ENCODE data around the gene CCDC18. TPM values are rescaled to one million over a fixed set of nuclear protein-coding genes. Genes with fewer than 3 reads are reported as not detected.
A peak's percentile ranks its signal among the peaks of the same experiment; 100 is the strongest.

Gene CCDC18, protein sequence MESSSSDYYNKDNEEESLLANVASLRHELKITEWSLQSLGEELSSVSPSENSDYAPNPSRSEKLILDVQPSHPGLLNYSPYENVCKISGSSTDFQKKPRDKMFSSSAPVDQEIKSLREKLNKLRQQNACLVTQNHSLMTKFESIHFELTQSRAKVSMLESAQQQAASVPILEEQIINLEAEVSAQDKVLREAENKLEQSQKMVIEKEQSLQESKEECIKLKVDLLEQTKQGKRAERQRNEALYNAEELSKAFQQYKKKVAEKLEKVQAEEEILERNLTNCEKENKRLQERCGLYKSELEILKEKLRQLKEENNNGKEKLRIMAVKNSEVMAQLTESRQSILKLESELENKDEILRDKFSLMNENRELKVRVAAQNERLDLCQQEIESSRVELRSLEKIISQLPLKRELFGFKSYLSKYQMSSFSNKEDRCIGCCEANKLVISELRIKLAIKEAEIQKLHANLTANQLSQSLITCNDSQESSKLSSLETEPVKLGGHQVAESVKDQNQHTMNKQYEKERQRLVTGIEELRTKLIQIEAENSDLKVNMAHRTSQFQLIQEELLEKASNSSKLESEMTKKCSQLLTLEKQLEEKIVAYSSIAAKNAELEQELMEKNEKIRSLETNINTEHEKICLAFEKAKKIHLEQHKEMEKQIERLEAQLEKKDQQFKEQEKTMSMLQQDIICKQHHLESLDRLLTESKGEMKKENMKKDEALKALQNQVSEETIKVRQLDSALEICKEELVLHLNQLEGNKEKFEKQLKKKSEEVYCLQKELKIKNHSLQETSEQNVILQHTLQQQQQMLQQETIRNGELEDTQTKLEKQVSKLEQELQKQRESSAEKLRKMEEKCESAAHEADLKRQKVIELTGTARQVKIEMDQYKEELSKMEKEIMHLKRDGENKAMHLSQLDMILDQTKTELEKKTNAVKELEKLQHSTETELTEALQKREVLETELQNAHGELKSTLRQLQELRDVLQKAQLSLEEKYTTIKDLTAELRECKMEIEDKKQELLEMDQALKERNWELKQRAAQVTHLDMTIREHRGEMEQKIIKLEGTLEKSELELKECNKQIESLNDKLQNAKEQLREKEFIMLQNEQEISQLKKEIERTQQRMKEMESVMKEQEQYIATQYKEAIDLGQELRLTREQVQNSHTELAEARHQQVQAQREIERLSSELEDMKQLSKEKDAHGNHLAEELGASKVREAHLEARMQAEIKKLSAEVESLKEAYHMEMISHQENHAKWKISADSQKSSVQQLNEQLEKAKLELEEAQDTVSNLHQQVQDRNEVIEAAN (N-terminal part only)
- total RNA-seq (10 to 100 TPM in 1 of 9 donors, 1 to 10 TPM in 8; 1.4 to 15.4 (median 3.5) TPM), polyA plus RNA-seq (1 to 10 TPM; 4.4 to 9.9 (median 6.2) TPM)
- long read RNA-seq, donor 1, partial matches to known transcripts, result 13 of 13 reads
- long read RNA-seq, donor 1, other reads (novel, unspliced or antisense), result 0 of 13 reads
- long read RNA-seq, donor 2, partial matches to known transcripts, result 26 of 36 reads
- long read RNA-seq, donor 2, other reads (novel, unspliced or antisense), result 10 of 36 reads
- long read RNA-seq, donor 3, result 0 reads
- long read RNA-seq, donor 4, partial matches to known transcripts, result 0 of 3 reads
- long read RNA-seq, donor 4, other reads (novel, unspliced or antisense), result 3 of 3 reads
- long read RNA-seq, donor 5, partial matches to known transcripts, result 0 of 3 reads
- long read RNA-seq, donor 5, other reads (novel, unspliced or antisense), result 3 of 3 reads
- long read RNA-seq, donor 6, result 0 reads
- long read RNA-seq, donor 7, partial matches to known transcripts, result 46 of 46 reads
- long read RNA-seq, donor 7, other reads (novel, unspliced or antisense), result 0 of 46 reads
- long read RNA-seq, donor 8, result 0 reads
- long read RNA-seq, donor 9, result 0 reads
- long read RNA-seq, donor 10, result 0 reads

DNA sequence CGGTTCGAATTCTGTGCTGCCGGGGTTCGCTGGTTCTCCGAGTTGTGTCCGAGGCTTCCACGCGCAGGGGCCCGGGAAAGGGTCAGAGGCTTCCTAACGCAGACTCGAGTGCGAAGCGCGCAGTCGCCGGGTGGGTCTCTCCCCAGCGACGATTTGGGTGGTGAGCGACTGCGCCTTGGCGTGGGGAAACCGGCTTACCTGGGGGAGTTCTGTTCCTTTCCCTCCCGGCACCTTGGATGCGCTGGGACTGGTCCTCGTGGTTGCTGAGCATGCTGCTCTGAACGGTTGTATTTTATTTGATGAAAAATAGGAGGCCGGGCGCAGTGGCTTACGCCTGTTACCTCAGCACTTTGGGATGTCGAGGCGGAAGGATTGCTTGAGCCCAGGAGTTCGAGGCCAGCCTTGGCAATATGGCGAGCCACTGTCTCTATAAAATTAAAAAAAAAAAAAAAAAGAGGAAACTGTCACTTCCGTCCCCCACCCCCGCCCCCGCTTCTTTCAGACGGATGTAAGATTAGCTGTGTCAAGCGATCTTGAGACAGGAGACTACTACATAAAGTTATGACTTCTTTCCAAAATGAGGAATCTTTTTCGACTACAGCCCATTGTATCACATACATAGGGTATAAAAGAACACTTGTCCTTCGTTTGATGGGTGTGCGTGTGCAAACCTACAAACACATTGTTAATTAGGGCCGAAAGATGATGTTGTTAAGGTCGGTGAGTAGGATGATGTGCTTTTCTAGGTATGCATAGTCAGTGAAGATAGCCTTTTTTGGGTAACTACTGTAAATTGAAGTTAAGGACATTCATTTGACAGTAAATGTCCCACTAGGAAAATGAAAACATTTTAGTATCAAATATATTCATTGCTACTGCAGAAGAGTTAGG lies at the start of gene CCDC18:
Gene CCDC18 (plus strand): TSS at position 2 of the 891 bp plus-strand sequence. CDS start 2,638 bp downstream, outside the sequence.
- Histone ChIP-seq H3K27me3 (no peaks in the 10 kb centered on the region), H3K27ac (peak within 1 kb of the TSS; percentile 95 to 99 (median 99)), H3K4me3 (peak within 1 kb of the TSS; percentile 74 to 92 (median 84)), H3K4me1 (replicated peaks in 1 of 2) (peaks cover 13 to 22% of the 10 kb centered on the region in 2 donors), H3K36me3 (replicated peaks in 1 of 2) (no peaks in the 10 kb centered on the region), H3K9me3 (replicated peaks in 1 of 3) (no peaks in the 10 kb centered on the region)
- WGBS, 4 donors, result 1 to 6% (median 4%) methylated on average over 12 to 43 of the region's 43 CpGs
- intact Hi-C loops (cut with DNase I), result no loop called here
- DNase-seq, result peak in 1 of 7 donors; percentile 27
- TF ChIP-seq, protein P1, sequence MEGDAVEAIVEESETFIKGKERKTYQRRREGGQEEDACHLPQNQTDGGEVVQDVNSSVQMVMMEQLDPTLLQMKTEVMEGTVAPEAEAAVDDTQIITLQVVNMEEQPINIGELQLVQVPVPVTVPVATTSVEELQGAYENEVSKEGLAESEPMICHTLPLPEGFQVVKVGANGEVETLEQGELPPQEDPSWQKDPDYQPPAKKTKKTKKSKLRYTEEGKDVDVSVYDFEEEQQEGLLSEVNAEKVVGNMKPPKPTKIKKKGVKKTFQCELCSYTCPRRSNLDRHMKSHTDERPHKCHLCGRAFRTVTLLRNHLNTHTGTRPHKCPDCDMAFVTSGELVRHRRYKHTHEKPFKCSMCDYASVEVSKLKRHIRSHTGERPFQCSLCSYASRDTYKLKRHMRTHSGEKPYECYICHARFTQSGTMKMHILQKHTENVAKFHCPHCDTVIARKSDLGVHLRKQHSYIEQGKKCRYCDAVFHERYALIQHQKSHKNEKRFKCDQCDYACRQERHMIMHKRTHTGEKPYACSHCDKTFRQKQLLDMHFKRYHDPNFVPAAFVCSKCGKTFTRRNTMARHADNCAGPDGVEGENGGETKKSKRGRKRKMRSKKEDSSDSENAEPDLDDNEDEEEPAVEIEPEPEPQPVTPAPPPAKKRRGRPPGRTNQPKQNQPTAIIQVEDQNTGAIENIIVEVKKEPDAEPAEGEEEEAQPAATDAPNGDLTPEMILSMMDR (IDR thresholded peaks at IDR 0.05), result no peak
- TF ChIP-seq POLR2A (IDR thresholded peaks at IDR 0.05), result no peak

DNA sequence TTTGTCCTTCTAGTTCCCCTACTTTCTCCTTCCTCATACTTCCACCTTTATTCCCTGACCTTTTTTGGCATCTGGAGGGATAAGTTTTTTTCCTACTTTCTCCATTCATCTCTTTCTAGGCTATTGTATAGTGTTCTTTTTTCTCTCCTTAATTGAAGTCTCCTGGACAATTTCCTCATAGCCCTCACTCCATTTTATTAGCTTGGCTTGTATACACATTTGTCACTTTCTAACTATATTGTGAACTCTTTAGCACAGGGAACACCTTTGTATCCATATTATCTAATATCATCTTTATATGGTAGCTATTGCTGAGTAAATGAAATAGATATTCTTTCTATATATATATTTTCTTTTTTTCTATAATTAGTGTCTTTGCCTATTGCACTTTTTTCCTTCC lies 47.9 kb upstream of the CCDC18 start:
- DNase-seq, result no peak
- Histone ChIP-seq H3K4me1 (replicated peaks in 1 of 2) (peaks cover 0 to 4% of the 10 kb centered on the region in 2 donors), H3K27me3 (no peaks in the 10 kb centered on the region), H3K36me3 (replicated peaks in 1 of 2) (peaks cover 0 to 12% of the 10 kb centered on the region in 2 donors), H3K27ac (no peak overlapping the region), H3K4me3 (no peak overlapping the region), H3K9me3 (replicated peaks in 1 of 3) (no peaks in the 10 kb centered on the region)
- intact Hi-C loops (cut with DNase I), result no loop called here
- TF ChIP-seq POLR2A (IDR thresholded peaks at IDR 0.05), result no peak
- TF ChIP-seq, protein P1 (IDR thresholded peaks at IDR 0.05), result no peak

DNA sequence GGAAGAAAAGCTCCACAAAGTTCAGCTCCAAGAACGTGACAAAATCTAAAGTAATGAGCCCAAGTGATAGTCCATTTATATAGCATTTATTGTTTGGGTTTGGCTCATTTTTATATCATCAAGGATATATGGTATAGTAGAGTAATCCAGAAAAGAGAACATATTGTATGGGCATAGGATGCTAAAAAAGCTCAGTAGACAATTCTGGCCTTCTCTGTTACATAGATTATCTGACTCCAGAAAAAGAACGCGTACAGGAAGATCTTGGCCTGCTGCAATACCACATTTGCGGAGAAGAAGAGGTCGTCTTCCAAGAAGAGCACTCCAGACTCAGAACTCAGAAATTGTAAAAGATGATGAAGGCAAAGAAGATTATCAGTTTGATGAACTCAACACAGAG lies 44.1 kb upstream of the CCDC18 start:
- TF ChIP-seq, protein P1 (IDR thresholded peaks at IDR 0.05), result no peak
- TF ChIP-seq POLR2A (IDR thresholded peaks at IDR 0.05), result no peak
- intact Hi-C loops (cut with DNase I), result no loop called here
- DNase-seq, result no peak
- Histone ChIP-seq H3K27me3 (no peaks in the 10 kb centered on the region), H3K4me1 (replicated peaks in 1 of 2) (peaks cover 0 to 4% of the 10 kb centered on the region in 2 donors), H3K27ac (no peak overlapping the region), H3K9me3 (replicated peaks in 1 of 3) (no peaks in the 10 kb centered on the region), H3K4me3 (no peak overlapping the region), H3K36me3 (replicated peaks in 1 of 2) (peaks cover 0 to 18% of the 10 kb centered on the region in 2 donors)
- WGBS, 4 donors, result 95 to 97% (median 96%) methylated on average over 5 of the region's 5 CpGs

Data from adrenal gland (tissue), 19 donors.